ENCODE data around the gene GRM1.

The GRM1 gene

GRCh38 chr6:146429831-146430230 is 401.0 kb downstream of the GRM1 start:
- no peak for DNase-seq (ENCODE audit: insufficient read length, low spot score)
- TF ChIP-seq, protein P1, sequence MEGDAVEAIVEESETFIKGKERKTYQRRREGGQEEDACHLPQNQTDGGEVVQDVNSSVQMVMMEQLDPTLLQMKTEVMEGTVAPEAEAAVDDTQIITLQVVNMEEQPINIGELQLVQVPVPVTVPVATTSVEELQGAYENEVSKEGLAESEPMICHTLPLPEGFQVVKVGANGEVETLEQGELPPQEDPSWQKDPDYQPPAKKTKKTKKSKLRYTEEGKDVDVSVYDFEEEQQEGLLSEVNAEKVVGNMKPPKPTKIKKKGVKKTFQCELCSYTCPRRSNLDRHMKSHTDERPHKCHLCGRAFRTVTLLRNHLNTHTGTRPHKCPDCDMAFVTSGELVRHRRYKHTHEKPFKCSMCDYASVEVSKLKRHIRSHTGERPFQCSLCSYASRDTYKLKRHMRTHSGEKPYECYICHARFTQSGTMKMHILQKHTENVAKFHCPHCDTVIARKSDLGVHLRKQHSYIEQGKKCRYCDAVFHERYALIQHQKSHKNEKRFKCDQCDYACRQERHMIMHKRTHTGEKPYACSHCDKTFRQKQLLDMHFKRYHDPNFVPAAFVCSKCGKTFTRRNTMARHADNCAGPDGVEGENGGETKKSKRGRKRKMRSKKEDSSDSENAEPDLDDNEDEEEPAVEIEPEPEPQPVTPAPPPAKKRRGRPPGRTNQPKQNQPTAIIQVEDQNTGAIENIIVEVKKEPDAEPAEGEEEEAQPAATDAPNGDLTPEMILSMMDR (IDR thresholded peaks at IDR 0.05; ENCODE audit: insufficient read depth, missing control alignments), result no peak

DNA sequence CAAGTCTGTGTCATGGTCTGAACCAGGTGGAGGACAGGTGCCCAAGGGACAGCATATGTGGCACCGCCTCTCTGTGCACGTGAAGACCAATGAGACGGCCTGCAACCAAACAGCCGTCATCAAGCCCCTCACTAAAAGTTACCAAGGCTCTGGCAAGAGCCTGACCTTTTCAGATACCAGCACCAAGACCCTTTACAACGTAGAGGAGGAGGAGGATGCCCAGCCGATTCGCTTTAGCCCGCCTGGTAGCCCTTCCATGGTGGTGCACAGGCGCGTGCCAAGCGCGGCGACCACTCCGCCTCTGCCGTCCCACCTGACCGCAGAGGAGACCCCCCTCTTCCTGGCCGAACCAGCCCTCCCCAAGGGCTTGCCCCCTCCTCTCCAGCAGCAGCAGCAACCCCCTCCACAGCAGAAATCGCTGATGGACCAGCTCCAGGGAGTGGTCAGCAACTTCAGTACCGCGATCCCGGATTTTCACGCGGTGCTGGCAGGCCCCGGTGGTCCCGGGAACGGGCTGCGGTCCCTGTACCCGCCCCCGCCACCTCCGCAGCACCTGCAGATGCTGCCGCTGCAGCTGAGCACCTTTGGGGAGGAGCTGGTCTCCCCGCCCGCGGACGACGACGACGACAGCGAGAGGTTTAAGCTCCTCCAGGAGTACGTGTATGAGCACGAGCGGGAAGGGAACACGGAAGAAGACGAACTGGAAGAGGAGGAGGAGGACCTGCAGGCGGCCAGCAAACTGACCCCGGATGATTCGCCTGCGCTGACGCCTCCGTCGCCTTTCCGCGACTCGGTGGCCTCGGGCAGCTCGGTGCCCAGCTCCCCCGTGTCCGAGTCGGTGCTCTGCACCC is 405.2 kb downstream of the GRM1 start:
- FAIRE-seq (no peak), DNase-seq (ENCODE audit: insufficient read length, low spot score) (no peak)
- TF ChIP-seq, protein P1 (IDR thresholded peaks at IDR 0.05; ENCODE audit: insufficient read depth, missing control alignments), result no peak

More at GRCh38 chr6:146429831-146430230, 401.0 kb downstream of the GRM1 start:
- no peak for FAIRE-seq

GRCh38 chr6:146434732-146435390 is 406.0 kb downstream of the GRM1 start:
- DNase-seq (ENCODE audit: insufficient read length, low spot score) (no peak), FAIRE-seq (no peak)
- TF ChIP-seq, protein P1 (IDR thresholded peaks at IDR 0.05; ENCODE audit: insufficient read depth, missing control alignments), result no peak

- TF ChIP-seq, protein P1 (IDR thresholded peaks at IDR 0.05; ENCODE audit: insufficient read depth, missing control alignments), result no peak
- FAIRE-seq, result no peak
- no peak for DNase-seq (ENCODE audit: insufficient read length, low spot score)
These were observed 413.0 kb downstream of the GRM1 start for GRCh38 chr6:146441907-146442306.

GRCh38 chr6:146444189-146444588 is 415.3 kb downstream of the GRM1 start:
- no peak for FAIRE-seq
- DNase-seq (ENCODE audit: insufficient read length, low spot score), result no peak
- TF ChIP-seq, protein P1 (IDR thresholded peaks at IDR 0.05; ENCODE audit: insufficient read depth, missing control alignments), result no peak

- no peak for DNase-seq (ENCODE audit: insufficient read length, low spot score)
- TF ChIP-seq, protein P1 (IDR thresholded peaks at IDR 0.05; ENCODE audit: insufficient read depth, missing control alignments), result no peak
- no peak for FAIRE-seq
These were observed 416.4 kb downstream of the GRM1 start for GRCh38 chr6:146445233-146445632.

GRCh38 chr6:146456886-146457285 is 428.0 kb downstream of the GRM1 start:
- TF ChIP-seq, protein P1 (IDR thresholded peaks at IDR 0.05; ENCODE audit: insufficient read depth, missing control alignments), result no peak
- no peak for DNase-seq (ENCODE audit: insufficient read length, low spot score)
- FAIRE-seq, result no peak

All from D721Med (cell line).